ENCODE measurements around the gene VSTM1. TPM values are rescaled to one million over a fixed set of nuclear protein-coding genes. Genes with fewer than 3 reads are reported as not detected.
A peak's percentile ranks its signal among the peaks of the same experiment; 100 is the strongest.
"Not testable (repeated sequence)": the region's sequence is repeated elsewhere in the genome, so short reads cannot be mapped to it uniquely, and the experiment has no call there.

The VSTM1 gene
- polyA plus RNA-seq, 4 donors: 0.17 to 0.18 TPM; not detected in 2

GRCh38 chr19:54077334-54077733, 13.6 kb upstream of the VSTM1 start:
- DNase-seq (ENCODE audit: low read depth in 4 of 4, low spot score in 3 of 4): no peak

GRCh38 chr19:54074851-54075250, 11.2 kb upstream of the VSTM1 start:
- no peak for DNase-seq (ENCODE audit: low read depth in 4 of 4, low spot score in 3 of 4)

GRCh38 chr19:54073829-54074228, 10.1 kb upstream of the VSTM1 start:
- DNase-seq (ENCODE audit: low read depth in 4 of 4, low spot score in 3 of 4): no peak

GRCh38 chr19:54069470-54069869, 5.8 kb upstream of the VSTM1 start:
- no peak for DNase-seq (ENCODE audit: low read depth in 4 of 4, low spot score in 3 of 4)

- no peak for DNase-seq (ENCODE audit: low read depth in 4 of 4, low spot score in 3 of 4)
Measured at GRCh38 chr19:54062643-54063042, 1.1 kb downstream of the VSTM1 start.

- DNase-seq (ENCODE audit: low read depth in 4 of 4, low spot score in 3 of 4): no peak
Measured at GRCh38 chr19:54047616-54048015, 16.1 kb downstream of the VSTM1 start.

- DNase-seq (ENCODE audit: low read depth in 4 of 4, low spot score in 3 of 4): no peak
Measured at GRCh38 chr19:54045771-54046170, 17.9 kb downstream of the VSTM1 start.

- DNase-seq (ENCODE audit: low read depth in 4 of 4, low spot score in 3 of 4): no peak
Measured at GRCh38 chr19:54042989-54043388, 20.7 kb downstream of the VSTM1 start.

- DNase-seq (ENCODE audit: low read depth in 4 of 4, low spot score in 3 of 4): no peak
Measured at GRCh38 chr19:54041969-54042606, 21.6 kb downstream of the VSTM1 start.

GRCh38 chr19:54040003-54040402, 23.7 kb downstream of the VSTM1 start:
- no peak for DNase-seq (ENCODE audit: low read depth in 4 of 4, low spot score in 3 of 4)

- not testable (repeated sequence) for DNase-seq (ENCODE audit: low read depth in 4 of 4, low spot score in 3 of 4)
Measured at GRCh38 chr19:54036542-54036941, 27.2 kb downstream of the VSTM1 start.

- DNase-seq (ENCODE audit: low read depth in 4 of 4, low spot score in 3 of 4): no peak
Measured at GRCh38 chr19:54035215-54036178, 28.2 kb downstream of the VSTM1 start.

- no peak for DNase-seq (ENCODE audit: low read depth in 4 of 4, low spot score in 3 of 4)
Measured at GRCh38 chr19:54030895-54031586, 32.7 kb downstream of the VSTM1 start.

- DNase-seq (ENCODE audit: low read depth in 4 of 4, low spot score in 3 of 4): peak in 2 of 4 donors; percentile 23 to 33
Measured at GRCh38 chr19:54029930-54030490, 33.7 kb downstream of the VSTM1 start.

- DNase-seq (ENCODE audit: low read depth in 4 of 4, low spot score in 3 of 4): no peak
Measured at GRCh38 chr19:54029301-54029700, 34.4 kb downstream of the VSTM1 start.

GRCh38 chr19:54026656-54027055, 37.0 kb downstream of the VSTM1 start:
- no peak for DNase-seq (ENCODE audit: low read depth in 4 of 4, low spot score in 3 of 4)

- DNase-seq (ENCODE audit: low read depth in 4 of 4, low spot score in 3 of 4): no peak
Measured at GRCh38 chr19:54024660-54025059, 39.0 kb downstream of the VSTM1 start.

- DNase-seq (ENCODE audit: low read depth in 4 of 4, low spot score in 3 of 4): no peak
Measured at GRCh38 chr19:54023191-54023590, 40.5 kb downstream of the VSTM1 start.

GRCh38 chr19:54021932-54022331, 41.8 kb downstream of the VSTM1 start:
- DNase-seq (ENCODE audit: low read depth in 4 of 4, low spot score in 3 of 4): no peak

GRCh38 chr19:54021363-54021762, 42.3 kb downstream of the VSTM1 start:
- no peak for DNase-seq (ENCODE audit: low read depth in 4 of 4, low spot score in 3 of 4)

- DNase-seq (ENCODE audit: low read depth in 4 of 4, low spot score in 3 of 4): no peak
Measured at GRCh38 chr19:54017261-54017660, 46.4 kb downstream of the VSTM1 start.
